Measurements from ENCODE around the gene TMX3.

The TMX3 gene

DNA sequence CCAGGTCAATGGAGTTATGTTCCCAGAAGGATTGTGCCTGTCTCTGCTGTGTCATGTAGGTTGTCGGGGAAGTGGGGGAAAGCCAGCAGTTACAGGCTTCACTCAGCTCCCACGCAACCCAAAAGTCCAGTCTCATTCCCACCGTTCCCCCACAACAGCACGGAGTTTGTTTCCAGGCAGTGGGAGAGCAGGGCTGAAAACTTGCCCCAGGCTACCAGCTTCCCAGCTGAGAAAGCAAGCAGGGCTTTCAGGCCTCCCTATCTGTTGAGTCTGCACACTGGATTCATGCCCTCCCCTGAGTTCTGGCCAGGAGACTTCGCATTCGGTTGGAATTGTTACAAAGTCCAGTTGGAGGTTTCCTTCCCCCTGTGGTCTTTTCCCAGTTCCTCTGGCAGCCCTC is 76.3 kb downstream of the TMX3 start:
- no peak overlapping the region for H2AFZ ChIP-seq (ENCODE audit: low read length)
- no peaks in the 10 kb centered on the region for H3K36me3 ChIP-seq (ENCODE audit: insufficient read depth, low read length)
- H3K4me2 ChIP-seq (ENCODE audit: low read length): no peak overlapping the region
- no peaks in the 10 kb centered on the region for H3K9me2 ChIP-seq (ENCODE audit: low read depth, low read length)
- H3K4me3 ChIP-seq (ENCODE audit: low read depth, low read length, poor library complexity, severe bottlenecking): no peak overlapping the region
- H3K27ac ChIP-seq (ENCODE audit: low read depth, low read length, poor library complexity, severe bottlenecking): no peak overlapping the region
- H3F3A ChIP-seq (ENCODE audit: insufficient read depth, low read length): no peaks in the 10 kb centered on the region
- no peaks in the 10 kb centered on the region for H3K27me3 ChIP-seq (ENCODE audit: insufficient read depth, low read length)
- H3K9me3 ChIP-seq (ENCODE audit: low read length): no peaks in the 10 kb centered on the region
- no peaks in the 10 kb centered on the region for H3K79me2 ChIP-seq (ENCODE audit: insufficient read depth, low read length)
- no peaks in the 10 kb centered on the region for H3K4me1 ChIP-seq (ENCODE audit: insufficient read depth, low read length, severe bottlenecking)
- TF ChIP-seq, protein P1, sequence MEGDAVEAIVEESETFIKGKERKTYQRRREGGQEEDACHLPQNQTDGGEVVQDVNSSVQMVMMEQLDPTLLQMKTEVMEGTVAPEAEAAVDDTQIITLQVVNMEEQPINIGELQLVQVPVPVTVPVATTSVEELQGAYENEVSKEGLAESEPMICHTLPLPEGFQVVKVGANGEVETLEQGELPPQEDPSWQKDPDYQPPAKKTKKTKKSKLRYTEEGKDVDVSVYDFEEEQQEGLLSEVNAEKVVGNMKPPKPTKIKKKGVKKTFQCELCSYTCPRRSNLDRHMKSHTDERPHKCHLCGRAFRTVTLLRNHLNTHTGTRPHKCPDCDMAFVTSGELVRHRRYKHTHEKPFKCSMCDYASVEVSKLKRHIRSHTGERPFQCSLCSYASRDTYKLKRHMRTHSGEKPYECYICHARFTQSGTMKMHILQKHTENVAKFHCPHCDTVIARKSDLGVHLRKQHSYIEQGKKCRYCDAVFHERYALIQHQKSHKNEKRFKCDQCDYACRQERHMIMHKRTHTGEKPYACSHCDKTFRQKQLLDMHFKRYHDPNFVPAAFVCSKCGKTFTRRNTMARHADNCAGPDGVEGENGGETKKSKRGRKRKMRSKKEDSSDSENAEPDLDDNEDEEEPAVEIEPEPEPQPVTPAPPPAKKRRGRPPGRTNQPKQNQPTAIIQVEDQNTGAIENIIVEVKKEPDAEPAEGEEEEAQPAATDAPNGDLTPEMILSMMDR (IDR thresholded peaks at IDR 0.05; ENCODE audit: low read length): no peak
- no peak for TF ChIP-seq EZH2 (IDR thresholded peaks at IDR 0.05; ENCODE audit: borderline replicate concordance, low read length)
- no peaks in the 10 kb centered on the region for H4K20me1 ChIP-seq (ENCODE audit: insufficient read depth, low read length)
- H3K9ac ChIP-seq (ENCODE audit: low read length): no peak overlapping the region

- Histone ChIP-seq H3K36me3 (ENCODE audit: insufficient read depth, low read length) (no peaks in the 10 kb centered on the region), H3K27me3 (ENCODE audit: insufficient read depth, low read length) (no peaks in the 10 kb centered on the region), H3K4me1 (ENCODE audit: insufficient read depth, low read length, severe bottlenecking) (no peaks in the 10 kb centered on the region), H2AFZ (ENCODE audit: low read length) (no peak overlapping the region), H3F3A (ENCODE audit: insufficient read depth, low read length) (no peaks in the 10 kb centered on the region), H3K4me2 (ENCODE audit: low read length) (no peak overlapping the region), H3K9me2 (ENCODE audit: low read depth, low read length) (no peaks in the 10 kb centered on the region), H3K9me3 (ENCODE audit: low read length) (no peaks in the 10 kb centered on the region), H3K9ac (ENCODE audit: low read length) (no peak overlapping the region), H4K20me1 (ENCODE audit: insufficient read depth, low read length) (no peaks in the 10 kb centered on the region), H3K27ac (ENCODE audit: low read depth, low read length, poor library complexity, severe bottlenecking) (no peak overlapping the region), H3K79me2 (ENCODE audit: insufficient read depth, low read length) (no peaks in the 10 kb centered on the region), H3K4me3 (ENCODE audit: low read depth, low read length, poor library complexity, severe bottlenecking) (no peak overlapping the region)
- TF ChIP-seq, protein P1 (IDR thresholded peaks at IDR 0.05; ENCODE audit: low read length): no peak
- no peak for TF ChIP-seq EZH2 (IDR thresholded peaks at IDR 0.05; ENCODE audit: borderline replicate concordance, low read length)
Measured at GRCh38 chr18:68627812-68628211, 87.1 kb downstream of the TMX3 start.

Measured in OCI-LY1 (cell line).